ENCODE data around the gene MAGI2. TPM values are rescaled to one million over a fixed set of nuclear protein-coding genes. Genes with fewer than 3 reads are reported as not detected.
A peak's percentile ranks its signal among the peaks of the same experiment; 100 is the strongest.

Gene MAGI2
- total RNA-seq, 1 donor from 2014 or later: 5.4 TPM

DNA sequence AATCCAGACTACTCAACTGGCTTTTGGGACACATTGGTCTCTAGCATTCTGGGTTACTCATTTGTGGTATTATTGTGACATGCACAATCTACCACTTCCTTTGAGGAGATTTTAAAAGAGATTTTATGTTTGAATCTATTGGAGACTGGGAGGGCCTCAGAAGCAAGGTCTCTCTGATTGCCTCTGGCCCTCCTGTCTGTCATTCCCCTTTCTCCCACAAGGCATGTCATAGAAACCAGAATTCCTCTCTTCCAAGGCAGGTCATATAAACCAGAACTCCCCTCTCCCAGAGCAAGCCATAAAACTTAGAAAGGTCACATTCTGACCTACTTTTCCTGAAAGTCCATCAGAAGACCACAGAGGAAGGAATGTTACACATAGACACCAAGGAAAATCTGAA lies 877.2 kb downstream of the MAGI2 start:
- Mint-ChIP-seq H3K27ac (ENCODE audit: unreplicated experiment) (peak overlapping the region; percentile 11), H3K27me3 (ENCODE audit: low read depth, unreplicated experiment) (no peaks in the 10 kb centered on the region), H3K9me3 (ENCODE audit: unreplicated experiment) (no peaks in the 10 kb centered on the region), H3K4me1 (ENCODE audit: low read depth, unreplicated experiment) (peaks cover 7% of the 10 kb centered on the region), H3K36me3 (ENCODE audit: low read depth, unreplicated experiment) (no peaks in the 10 kb centered on the region), H3K4me3 (ENCODE audit: unreplicated experiment) (no peak overlapping the region)
- Histone ChIP-seq H2AFZ (ENCODE audit: low read depth, low read length) (no peak overlapping the region), H3K4me1 (ENCODE audit: insufficient read depth, low read length) (no peaks in the 10 kb centered on the region), H4K20me1 (ENCODE audit: insufficient read depth, low read length) (no peaks in the 10 kb centered on the region), H3K4me2 (ENCODE audit: low read length) (no peak overlapping the region), H3K4me3 (ENCODE audit: insufficient read depth, low read depth, low read length) (no peak overlapping the region), H3K36me3 (ENCODE audit: insufficient read depth, low read length) (no peaks in the 10 kb centered on the region), H3K9ac (ENCODE audit: low read length) (no peak overlapping the region), H3K79me2 (ENCODE audit: insufficient read depth, low read length) (no peaks in the 10 kb centered on the region), H3K9me3 (ENCODE audit: insufficient read depth, low read depth, low read length) (no peaks in the 10 kb centered on the region), H3K27ac (ENCODE audit: low read depth, low read length) (no peak overlapping the region), H3K27me3 (ENCODE audit: insufficient read depth, low read length) (no peaks in the 10 kb centered on the region)
- TF ChIP-seq, protein P1, sequence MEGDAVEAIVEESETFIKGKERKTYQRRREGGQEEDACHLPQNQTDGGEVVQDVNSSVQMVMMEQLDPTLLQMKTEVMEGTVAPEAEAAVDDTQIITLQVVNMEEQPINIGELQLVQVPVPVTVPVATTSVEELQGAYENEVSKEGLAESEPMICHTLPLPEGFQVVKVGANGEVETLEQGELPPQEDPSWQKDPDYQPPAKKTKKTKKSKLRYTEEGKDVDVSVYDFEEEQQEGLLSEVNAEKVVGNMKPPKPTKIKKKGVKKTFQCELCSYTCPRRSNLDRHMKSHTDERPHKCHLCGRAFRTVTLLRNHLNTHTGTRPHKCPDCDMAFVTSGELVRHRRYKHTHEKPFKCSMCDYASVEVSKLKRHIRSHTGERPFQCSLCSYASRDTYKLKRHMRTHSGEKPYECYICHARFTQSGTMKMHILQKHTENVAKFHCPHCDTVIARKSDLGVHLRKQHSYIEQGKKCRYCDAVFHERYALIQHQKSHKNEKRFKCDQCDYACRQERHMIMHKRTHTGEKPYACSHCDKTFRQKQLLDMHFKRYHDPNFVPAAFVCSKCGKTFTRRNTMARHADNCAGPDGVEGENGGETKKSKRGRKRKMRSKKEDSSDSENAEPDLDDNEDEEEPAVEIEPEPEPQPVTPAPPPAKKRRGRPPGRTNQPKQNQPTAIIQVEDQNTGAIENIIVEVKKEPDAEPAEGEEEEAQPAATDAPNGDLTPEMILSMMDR (IDR thresholded peaks at IDR 0.05; ENCODE audit: insufficient read depth, low read depth, low read length): no peak
- TF ChIP-seq EZH2 (IDR thresholded peaks at IDR 0.05; ENCODE audit: insufficient read depth, low read length): no peak
- DNase-seq (ENCODE audit: low read depth) (peak; percentile 12), FAIRE-seq (peak; percentile 45)

DNA sequence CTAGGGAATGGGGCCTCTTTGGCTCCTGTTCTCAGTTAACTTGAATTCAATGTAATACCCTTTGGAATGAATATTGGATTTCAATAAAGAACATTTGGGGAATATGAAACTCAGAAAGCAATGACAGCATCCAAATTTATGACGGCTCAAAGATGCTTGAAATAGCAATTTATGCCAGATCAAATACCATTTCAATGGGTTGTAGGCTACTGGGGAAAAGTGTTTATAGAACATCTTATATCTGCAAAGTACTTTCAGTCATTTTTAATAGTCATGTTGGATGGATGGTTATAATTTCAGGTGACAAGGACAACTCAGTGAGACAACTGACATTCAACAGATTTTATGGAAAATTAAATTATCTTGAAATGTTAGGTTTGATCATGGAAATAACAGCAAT lies 882.2 kb downstream of the MAGI2 start:
- Histone ChIP-seq H3K4me2 (ENCODE audit: low read length) (no peak overlapping the region), H3K4me1 (ENCODE audit: insufficient read depth, low read length) (no peaks in the 10 kb centered on the region), H3K9ac (ENCODE audit: low read length) (no peak overlapping the region), H3K9me3 (ENCODE audit: insufficient read depth, low read depth, low read length) (no peaks in the 10 kb centered on the region), H4K20me1 (ENCODE audit: insufficient read depth, low read length) (no peaks in the 10 kb centered on the region), H3K27me3 (ENCODE audit: insufficient read depth, low read length) (no peaks in the 10 kb centered on the region), H2AFZ (ENCODE audit: low read depth, low read length) (no peak overlapping the region), H3K79me2 (ENCODE audit: insufficient read depth, low read length) (no peaks in the 10 kb centered on the region), H3K4me3 (ENCODE audit: insufficient read depth, low read depth, low read length) (no peak overlapping the region), H3K36me3 (ENCODE audit: insufficient read depth, low read length) (no peaks in the 10 kb centered on the region), H3K27ac (ENCODE audit: low read depth, low read length) (no peak overlapping the region)
- peaks cover 3% of the 10 kb centered on the region for H3K4me1 Mint-ChIP-seq (ENCODE audit: low read depth, unreplicated experiment)
- FAIRE-seq: no peak
- no peaks in the 10 kb centered on the region for H3K36me3 Mint-ChIP-seq (ENCODE audit: low read depth, unreplicated experiment)
- TF ChIP-seq, protein P1 (IDR thresholded peaks at IDR 0.05; ENCODE audit: insufficient read depth, low read depth, low read length): no peak
- TF ChIP-seq EZH2 (IDR thresholded peaks at IDR 0.05; ENCODE audit: insufficient read depth, low read length): no peak
- no peak overlapping the region for H3K4me3 Mint-ChIP-seq (ENCODE audit: unreplicated experiment)
- no peaks in the 10 kb centered on the region for H3K27me3 Mint-ChIP-seq (ENCODE audit: low read depth, unreplicated experiment)
- DNase-seq (ENCODE audit: low read depth): no peak
- H3K27ac Mint-ChIP-seq (ENCODE audit: unreplicated experiment): no peak overlapping the region
- H3K9me3 Mint-ChIP-seq (ENCODE audit: unreplicated experiment): no peaks in the 10 kb centered on the region

DNA sequence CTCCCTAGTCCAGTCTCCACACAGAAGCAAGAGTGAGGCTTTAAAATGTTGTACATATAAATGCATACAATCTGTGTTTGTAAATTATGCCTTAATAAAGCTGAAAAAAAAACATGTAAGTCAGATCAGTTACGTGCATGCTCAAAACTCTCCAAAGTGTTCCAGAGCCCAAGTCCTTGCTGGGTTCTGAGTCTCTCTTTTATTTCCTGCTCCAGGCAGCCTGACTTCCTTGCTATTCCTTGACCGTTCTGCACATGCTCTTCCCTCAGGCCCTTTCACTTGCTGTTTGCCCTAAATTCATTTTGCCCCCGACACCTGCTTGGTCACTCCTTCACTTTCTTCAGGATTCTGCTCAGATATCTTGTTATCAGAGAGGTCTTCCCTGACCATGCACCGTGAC lies 884.8 kb downstream of the MAGI2 start:
- no peaks in the 10 kb centered on the region for H3K36me3 ChIP-seq (ENCODE audit: insufficient read depth, low read length)
- no peaks in the 10 kb centered on the region for H3K79me2 ChIP-seq (ENCODE audit: insufficient read depth, low read length)
- no peaks in the 10 kb centered on the region for H3K9me3 ChIP-seq (ENCODE audit: insufficient read depth, low read depth, low read length)
- Mint-ChIP-seq H3K36me3 (ENCODE audit: low read depth, unreplicated experiment) (no peaks in the 10 kb centered on the region), H3K27me3 (ENCODE audit: low read depth, unreplicated experiment) (no peaks in the 10 kb centered on the region), H3K9me3 (ENCODE audit: unreplicated experiment) (no peaks in the 10 kb centered on the region), H3K27ac (ENCODE audit: unreplicated experiment) (no peak overlapping the region), H3K4me3 (ENCODE audit: unreplicated experiment) (no peak overlapping the region), H3K4me1 (ENCODE audit: low read depth, unreplicated experiment) (no peaks in the 10 kb centered on the region)
- no peaks in the 10 kb centered on the region for H3K27me3 ChIP-seq (ENCODE audit: insufficient read depth, low read length)
- no peaks in the 10 kb centered on the region for H4K20me1 ChIP-seq (ENCODE audit: insufficient read depth, low read length)
- no peak overlapping the region for H3K4me3 ChIP-seq (ENCODE audit: insufficient read depth, low read depth, low read length)
- no peak for TF ChIP-seq EZH2 (IDR thresholded peaks at IDR 0.05; ENCODE audit: insufficient read depth, low read length)
- TF ChIP-seq, protein P1 (IDR thresholded peaks at IDR 0.05; ENCODE audit: insufficient read depth, low read depth, low read length): no peak
- no peak for DNase-seq (ENCODE audit: low read depth)
- H3K27ac ChIP-seq (ENCODE audit: low read depth, low read length): no peak overlapping the region
- no peak overlapping the region for H2AFZ ChIP-seq (ENCODE audit: low read depth, low read length)
- H3K4me2 ChIP-seq (ENCODE audit: low read length): no peak overlapping the region
- no peaks in the 10 kb centered on the region for H3K4me1 ChIP-seq (ENCODE audit: insufficient read depth, low read length)
- FAIRE-seq: no peak
- no peak overlapping the region for H3K9ac ChIP-seq (ENCODE audit: low read length)

Measured in astrocyte (in vitro differentiated cells and primary cell).